GM08714 (cell line): ENCODE results near the gene PSMG4.
"Not testable (repeated sequence)": the region's sequence is repeated elsewhere in the genome, so short reads cannot be mapped to it uniquely, and the experiment has no call there.

Source experiments
- H3K4me3 ChIP-seq: fragments of 200-500 bp; sonication (Bioruptor generic); 2 replicates; pipeline ENCODE4 v1.5.1; 2014; ENCODE audit warnings: mild to moderate bottlenecking, low read length, inconsistent platforms
- ZNF274 ChIP-seq: IDR thresholded peaks from 2 replicates; pipeline ENCODE4 v1.6.1; 2012; ENCODE audit warnings: mild to moderate bottlenecking, low read depth, low read length

PSMG4 gene

DNA sequence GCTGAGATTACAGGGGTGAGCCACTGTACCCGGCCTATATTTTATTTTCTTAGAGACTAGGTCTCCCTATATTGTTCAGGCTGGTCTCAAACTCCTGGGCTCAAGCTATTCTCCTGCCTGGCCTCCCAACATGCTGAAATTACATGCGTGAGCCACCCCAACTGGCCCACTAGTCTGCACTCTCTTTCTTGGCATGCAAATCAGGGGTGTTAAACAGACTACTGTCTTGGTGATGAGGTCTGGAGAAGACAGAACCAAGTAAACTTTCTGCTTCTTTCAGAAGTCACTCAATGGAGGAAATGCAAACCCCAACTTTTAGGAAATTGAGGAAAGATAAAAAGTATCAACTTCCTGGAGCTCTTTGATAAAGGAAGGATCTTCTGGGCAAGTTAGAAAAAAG, 23.3 kb upstream of the PSMG4 start:
- no peak for TF ChIP-seq ZNF274
- no peak overlapping the region for H3K4me3 ChIP-seq

DNA sequence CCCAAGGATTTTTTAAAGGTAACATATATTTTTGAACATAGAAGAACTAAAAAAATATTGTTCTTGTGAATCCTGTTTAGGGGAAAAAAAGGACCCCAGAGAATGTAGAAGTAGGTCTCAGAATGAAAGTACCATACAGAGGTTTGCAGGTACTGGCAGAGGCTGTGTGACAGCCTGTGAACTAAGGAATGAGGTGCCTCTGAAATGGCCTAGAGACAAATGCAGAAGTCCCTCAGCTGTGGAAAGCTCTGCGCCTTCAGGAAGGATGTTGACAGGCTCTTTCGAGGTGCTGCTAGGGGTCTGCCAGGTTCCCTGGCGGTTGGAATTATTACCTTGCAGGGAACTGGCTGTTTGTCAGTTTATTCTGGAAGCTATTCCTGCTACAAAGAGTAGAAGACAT, 22.7 kb upstream of the PSMG4 start:
- no peak for TF ChIP-seq ZNF274
- H3K4me3 ChIP-seq, result no peak overlapping the region

DNA sequence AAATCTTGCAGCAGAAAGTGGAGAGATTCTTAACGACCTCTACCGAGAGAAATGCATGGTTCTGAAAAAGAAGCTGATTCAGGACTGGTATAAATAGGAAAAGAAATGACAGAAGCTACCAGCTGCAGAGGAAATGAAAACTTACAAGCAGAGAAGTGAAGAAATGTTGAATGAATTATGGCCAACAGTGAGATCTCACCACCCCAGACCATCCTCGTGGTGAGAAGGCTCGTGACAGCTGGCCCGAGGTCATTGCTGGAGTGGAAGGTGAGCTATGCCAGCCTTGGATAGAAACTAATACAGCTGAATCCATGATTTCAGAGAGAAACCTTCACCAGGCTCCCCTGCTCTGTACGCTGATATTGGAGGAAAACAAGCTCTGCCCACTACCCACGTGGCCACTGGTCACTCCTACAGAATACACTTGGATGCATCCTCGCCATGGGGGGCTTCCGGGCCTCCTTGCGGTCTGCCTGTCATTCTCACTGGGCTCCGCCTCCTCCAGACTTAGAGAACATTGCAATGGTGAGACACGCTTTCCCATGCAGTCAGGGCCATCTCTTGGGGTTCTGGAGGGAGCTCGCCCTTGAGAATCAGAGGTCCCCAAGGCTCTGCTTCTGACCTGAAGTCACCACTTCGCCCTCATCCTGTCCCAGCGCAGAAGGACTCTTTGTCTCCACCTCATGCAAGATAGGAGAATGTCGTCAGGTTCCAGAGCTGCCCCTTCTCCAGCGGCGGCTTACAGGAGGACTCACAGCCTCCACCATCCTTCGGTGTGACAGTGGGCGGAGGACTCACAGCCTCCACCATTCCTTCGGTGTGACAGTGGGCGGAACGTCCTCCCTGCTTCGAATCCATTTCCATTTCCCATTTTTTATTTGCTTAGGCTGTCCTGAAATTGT, 20.7 kb upstream of the PSMG4 start:
- H3K4me3 ChIP-seq, result no peak overlapping the region
- TF ChIP-seq ZNF274, result no peak

DNA sequence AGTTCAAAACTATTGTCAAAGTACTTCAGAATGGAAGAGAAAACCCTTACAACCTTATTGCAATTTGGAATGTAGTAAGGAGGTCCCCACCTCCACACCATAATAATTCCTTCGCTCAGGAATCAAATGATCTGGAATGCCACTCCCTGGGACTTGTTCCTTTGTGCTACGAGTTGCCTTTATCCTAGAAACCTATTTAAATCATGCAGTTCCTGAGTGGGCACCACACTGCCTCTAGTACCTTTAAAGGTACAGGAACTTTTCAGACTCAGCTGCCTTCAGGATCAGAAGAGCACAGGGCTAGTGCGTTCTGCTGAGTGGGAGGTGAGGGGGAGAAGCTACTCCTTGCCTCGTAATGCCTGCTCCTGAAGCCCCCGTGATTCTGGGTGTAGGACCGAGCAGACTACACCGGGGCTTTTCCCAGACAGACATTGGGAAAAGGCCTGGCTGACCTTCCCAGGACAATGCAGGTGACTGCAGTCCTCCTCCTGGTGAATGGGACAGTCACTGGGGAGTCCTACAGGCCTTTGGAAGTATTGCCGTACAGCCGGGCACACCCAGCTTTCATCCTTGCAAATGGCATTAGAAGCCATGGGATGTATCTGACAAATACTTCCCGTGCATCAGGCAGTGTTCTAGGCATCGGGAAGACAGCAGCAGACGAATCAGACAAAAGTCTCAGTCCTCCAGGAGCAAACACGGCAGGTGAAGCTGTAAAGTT, 19.5 kb upstream of the PSMG4 start:
- no peak overlapping the region for H3K4me3 ChIP-seq
- no peak for TF ChIP-seq ZNF274

DNA sequence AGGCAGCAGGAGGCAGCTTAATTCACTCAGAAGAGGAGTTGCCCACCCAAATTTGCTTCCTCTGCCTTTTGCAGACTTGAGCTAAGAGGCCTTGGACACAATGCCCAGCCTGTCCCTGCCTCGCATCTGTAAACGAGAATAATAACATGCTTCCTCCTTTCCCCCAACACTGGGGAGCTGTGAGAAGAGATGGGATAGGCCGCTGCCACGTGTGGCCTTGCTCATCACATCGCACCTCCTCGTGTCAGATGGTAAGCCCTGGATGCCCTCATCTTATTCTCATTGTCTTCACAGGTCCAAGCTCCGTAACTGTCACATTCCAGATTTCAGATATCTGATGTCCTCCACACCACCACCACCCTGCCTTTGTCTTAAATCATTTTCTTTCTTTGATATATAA, 18.2 kb upstream of the PSMG4 start:
- no peak overlapping the region for H3K4me3 ChIP-seq
- TF ChIP-seq ZNF274, result no peak

DNA sequence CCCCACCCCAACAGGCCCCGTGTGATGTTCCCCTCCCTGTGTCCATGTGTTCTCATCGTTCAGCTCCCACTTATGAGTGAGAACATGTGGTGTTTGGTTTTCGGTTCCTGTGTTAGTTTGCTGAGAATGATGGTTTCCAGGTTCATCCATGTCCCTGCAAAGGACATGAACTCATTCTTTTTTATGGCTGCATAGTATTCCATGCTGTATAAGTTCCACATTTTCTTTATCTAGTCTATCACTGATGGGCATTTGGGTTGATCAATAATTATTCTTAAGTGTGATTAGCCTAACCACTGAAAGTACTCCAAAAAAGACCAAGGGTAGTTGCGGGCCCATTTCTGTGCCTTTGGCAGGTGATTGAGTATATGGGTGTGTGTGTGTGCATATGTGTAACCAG, 17.0 kb upstream of the PSMG4 start:
- H3K4me3 ChIP-seq, result not testable (repeated sequence)

DNA sequence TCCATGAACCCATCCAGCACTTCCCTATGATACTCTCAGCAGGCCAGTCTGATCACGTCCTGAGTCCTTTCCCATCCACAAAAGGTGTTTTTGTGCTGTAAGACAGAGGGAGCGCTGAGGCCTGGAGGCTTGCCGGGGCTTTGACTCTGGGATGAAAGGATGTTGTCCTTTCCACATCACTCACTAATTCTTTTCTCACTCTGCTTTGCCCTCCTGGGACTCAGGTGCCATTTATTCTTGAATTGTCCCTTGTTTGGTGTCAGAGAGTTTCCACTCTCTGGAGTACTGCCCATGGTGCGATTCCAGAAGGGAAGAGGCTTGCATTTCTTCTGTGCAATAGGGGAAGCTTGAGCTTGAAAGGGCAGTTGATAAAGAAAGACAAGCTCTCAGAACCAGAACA, 16.0 kb upstream of the PSMG4 start:
- H3K4me3 ChIP-seq, result no peak overlapping the region
- TF ChIP-seq ZNF274, result no peak

DNA sequence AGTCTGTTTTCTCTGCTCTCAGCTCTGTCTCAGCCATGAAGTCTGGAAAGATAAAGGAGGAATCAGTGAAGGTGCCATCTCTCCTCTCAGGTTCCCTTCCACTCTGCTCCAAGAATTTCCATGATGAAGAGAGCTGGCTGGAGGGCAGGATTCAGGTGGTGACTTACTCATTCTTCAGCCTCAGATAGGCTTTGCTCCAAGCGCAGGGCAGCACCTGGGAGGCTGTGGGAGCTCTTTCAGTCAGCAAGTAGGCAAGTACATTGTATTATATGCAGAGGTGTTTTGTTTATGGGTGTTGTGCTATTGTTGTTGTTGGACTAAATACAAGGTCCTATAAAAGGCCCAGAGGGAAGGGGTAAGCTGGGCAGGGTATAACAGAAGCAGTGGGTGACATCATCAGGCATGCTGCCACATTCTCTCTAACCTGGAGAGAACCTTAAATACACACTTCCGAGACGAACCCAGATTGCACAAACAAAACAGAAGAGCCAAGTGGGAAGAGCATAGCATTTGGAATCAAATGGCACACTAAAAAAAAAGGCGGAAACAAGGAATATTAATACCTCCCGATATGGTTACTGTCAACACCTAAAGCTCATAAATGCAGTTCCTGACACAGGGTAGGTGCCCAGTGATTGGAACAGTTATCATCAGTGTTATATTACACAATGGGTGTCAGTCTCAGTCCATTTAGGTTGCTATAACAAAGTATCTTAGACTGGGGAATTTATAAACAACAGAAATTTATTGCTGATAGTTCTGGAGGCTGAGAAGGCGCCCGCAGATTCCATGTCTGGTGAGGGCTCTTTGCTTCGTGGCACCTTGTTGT, 14.5 kb upstream of the PSMG4 start:
- no peak for TF ChIP-seq ZNF274

DNA sequence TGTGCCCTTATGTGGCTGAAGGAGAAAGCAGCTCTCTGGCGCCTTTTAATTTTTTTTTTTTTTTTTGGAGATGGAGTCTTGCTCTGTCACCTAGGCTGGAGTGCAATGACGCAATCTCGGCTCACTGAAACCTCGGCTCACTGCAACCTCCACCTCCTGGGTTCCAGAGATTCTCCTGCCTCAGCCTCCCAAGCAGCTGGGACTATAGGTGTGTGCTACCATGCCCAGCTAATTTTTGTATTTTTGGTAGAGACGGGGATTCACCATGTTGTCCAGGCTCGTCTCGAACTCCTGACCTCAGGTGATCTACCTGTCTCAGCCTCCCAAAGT, 13.9 kb upstream of the PSMG4 start:
- H3K4me3 ChIP-seq, result not testable (repeated sequence)

More for the DNA sequence above, 14.5 kb upstream of the PSMG4 start:
- no peak overlapping the region for H3K4me3 ChIP-seq

DNA sequence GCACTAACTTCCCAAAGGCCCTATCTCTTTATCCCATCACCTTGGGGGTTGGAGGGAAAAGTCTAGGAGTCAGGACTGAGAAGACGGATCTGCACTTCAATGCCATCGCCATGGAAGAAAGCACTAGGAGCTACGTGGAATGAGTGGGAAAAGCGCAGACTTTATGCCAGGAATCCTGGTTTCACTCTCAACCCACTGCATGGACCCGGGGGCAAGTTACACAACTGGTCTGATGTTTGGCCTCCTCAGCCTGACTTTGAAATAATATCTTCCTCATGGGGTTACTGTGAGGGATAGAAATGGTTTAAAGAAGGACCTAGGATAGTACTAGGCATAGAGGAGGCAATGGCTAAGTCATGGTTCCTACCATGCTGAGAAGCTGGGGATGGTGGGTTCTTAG, 13.5 kb upstream of the PSMG4 start:
- H3K4me3 ChIP-seq, result no peak overlapping the region
- no peak for TF ChIP-seq ZNF274

DNA sequence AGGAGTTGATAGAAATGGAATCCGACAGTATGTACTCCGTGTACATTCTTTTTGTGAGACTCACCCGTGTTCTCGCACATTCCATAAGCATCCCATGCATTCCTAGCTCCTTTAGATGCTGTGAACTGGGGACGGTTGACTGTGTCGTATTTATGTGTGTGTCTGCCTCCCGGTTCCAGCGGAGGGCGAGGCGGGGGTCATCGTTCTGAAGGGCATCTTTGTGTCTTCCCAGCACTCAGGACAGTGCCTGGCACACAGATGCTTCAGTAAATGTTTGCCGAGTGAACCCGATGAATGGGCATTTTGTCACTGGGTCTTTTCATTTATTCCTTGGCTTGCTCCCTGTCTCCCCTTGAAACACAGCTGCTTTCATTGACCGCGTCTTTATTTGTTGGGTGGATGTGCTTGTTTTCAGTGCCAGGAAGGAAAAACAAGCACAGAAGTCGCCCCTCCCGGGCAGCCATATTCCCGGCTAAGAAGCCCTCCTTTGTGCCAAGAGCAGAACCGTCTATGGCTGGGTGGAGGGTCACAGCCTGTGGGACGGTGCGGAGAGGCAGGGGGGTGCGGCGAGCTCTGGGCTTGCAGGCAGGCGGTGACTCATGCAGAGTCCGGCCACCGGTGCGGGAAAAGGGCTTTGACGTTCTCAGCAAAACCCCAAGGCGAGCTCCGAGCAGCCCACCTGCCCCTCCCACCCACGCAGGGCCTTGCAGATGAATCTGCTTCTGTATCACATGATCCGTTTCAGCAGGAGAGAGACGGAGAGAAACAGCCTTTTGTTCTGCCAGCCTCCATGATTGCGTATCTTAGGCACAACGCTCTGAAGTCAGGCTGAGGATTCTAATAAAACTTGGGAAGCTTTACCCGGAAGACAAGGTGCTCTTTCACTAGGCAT, 11.2 kb upstream of the PSMG4 start:
- H3K4me3 ChIP-seq, result no peak overlapping the region
- TF ChIP-seq ZNF274, result no peak

DNA sequence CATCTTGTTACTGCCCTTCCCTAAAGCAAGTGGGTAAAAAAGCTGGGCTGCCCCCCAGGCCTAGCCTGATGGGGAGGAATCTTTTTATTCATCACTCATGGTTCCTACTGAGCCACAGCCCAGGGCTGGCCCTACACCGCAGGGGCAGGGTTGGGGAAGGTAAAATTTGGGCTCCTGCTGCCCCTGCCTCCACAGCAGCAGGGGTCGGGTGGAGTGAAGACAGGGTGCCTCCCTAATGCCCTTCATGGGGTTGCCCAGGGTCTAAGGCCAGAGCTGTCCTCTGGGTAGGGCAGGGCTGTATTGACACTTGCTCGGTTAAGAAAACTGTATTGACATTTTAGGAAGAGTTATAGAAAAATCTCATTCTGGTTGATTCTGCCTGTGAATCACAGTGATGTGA, 8.9 kb upstream of the PSMG4 start:
- H3K4me3 ChIP-seq, result no peak overlapping the region
- no peak for TF ChIP-seq ZNF274

DNA sequence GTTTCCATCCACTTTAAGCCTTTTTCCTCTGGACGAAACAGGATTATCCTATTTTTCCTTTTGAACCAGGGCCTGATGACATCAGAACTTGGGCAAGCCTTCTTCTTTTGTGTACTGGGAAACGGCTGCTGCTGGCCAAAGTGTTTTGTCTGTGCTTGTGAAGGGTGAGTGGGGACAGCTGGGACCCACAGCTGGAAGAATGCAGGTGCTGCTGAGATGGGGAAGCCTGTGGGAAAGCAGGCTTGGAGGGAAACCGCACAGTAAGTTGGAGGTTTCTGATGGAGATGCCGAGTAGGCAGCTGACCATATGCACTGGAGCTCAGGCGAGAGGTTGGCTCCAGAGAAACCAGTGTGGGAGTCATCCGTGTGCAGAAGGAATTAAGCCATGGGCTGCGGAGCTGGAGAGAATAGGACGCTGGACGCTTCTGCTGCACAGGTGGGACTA, 8.5 kb upstream of the PSMG4 start:
- no peak for TF ChIP-seq ZNF274
- H3K4me3 ChIP-seq, result no peak overlapping the region

DNA sequence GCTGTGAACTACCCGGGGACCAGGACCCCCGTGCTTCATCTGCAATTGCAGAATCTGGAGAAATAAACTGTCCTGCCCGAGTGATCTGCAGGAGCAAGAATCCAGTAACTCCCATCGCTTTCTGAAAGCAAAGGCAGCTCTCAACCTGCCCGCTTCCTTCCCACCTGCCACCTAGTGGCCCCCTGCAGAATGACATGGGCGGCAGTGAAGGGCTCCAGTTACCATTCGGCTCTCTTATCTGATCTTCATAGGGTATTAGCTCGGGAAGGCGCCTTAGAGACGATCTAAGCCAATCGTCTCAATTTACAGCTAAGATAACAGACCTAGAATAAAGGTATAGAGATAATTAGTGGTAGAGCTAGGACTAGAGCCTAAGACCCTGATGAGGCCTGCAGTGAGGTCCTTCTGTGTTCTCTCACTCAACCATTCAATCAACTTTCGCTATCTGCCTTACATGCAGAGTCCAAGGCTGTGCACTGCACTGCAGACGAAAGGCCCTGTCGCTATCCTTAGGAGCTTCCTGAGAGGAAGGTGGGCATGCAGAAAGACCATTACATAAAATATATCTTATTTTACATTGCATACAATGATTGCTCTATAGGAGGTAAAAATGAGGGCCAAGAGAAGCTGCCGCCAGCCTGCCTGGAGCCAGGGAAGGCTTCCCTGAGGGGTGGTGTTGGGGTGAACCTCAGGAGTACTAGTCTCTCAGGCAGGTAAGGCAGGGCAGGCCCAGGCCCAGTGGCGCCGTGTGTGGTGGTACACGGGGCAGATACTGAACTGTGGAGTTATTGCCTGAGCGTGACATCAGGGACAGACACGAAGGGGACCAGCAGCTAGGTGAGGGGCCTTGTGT, 7.1 kb upstream of the PSMG4 start:
- no peak overlapping the region for H3K4me3 ChIP-seq
- TF ChIP-seq ZNF274, result no peak
